ENCODE measurements around the gene KLRF2. TPM values are rescaled to one million over a fixed set of nuclear protein-coding genes. Genes with fewer than 3 reads are reported as not detected.

The KLRF2 gene
- polyA plus RNA-seq, 1 donor from 2014 or later = not detected

DNA sequence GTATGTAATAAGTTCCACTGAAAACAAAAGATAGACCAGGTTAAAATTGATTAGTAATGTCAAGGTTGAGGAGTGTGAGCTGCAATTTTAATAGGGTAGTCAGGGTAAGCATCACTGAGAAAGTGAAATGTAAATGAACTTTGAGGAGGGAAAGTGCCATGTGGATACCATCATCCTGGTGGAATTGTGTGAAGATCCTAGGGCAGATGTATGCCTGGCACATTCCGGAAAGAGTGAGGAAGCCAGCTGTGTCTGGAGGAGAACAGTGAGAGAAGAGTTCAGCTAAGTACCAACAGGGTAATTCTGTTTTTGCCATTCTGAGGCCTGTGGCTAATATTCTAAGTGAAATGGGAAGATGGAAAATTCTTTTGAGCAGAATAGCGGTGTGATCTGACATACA, 53.7 kb downstream of the KLRF2 start:
- peaks cover 0 to 8% (median 4%) of the 10 kb centered on the region in 3 donors for H3K4me1 Mint-ChIP-seq
- H3K27me3 Mint-ChIP-seq = peaks cover 14% of the 10 kb centered on the region
- no peak overlapping the region for H3K27ac Mint-ChIP-seq
- no peak overlapping the region for H3K4me3 Mint-ChIP-seq
- no peaks in the 10 kb centered on the region for H3K9me3 Mint-ChIP-seq
- H3K36me3 Mint-ChIP-seq = no peaks in the 10 kb centered on the region

DNA sequence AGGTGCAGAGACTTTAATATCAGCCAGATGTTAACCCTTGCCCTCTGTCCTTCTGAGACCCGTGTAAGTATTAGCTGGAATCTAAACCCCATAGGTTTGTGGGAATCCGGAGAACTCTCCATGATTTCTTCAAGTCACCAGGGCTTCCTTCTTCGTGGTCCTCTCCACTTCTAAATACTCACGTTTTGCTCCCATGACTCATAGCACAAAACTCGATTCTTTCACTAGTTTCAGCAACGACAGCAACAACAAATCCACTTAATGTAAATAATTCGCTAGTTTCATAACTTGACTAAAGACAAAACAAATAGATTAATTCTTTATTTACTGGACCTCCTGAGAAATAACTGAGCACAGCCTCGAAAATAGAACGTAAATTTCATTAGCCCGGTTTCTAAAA, 55.3 kb downstream of the KLRF2 start:
- Mint-ChIP-seq H3K36me3 (no peaks in the 10 kb centered on the region), H3K9me3 (no peaks in the 10 kb centered on the region), H3K27me3 (peaks cover 17% of the 10 kb centered on the region), H3K4me1 (peaks cover 0 to 8% (median 4%) of the 10 kb centered on the region in 3 donors), H3K27ac (no peak overlapping the region), H3K4me3 (no peak overlapping the region)

DNA sequence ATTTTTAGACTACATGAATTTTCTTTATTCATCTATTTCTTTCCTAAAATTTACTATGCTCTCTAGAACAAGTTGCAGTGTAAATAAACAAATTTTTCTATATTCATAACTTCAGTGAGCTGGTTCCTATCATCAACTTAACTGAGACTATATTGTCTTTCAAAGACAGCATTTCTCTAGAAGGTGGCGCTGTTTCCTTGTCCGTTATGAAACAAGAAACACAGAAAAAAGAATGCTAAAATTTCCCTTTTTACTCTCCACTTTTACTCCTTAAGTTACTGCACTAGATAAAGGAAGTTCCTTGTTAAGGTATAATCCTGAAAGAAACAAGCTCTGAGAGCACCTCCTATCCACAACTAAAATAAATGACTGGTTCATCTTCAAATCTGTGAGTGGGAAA, 59.1 kb downstream of the KLRF2 start:
- Mint-ChIP-seq H3K9me3 (no peaks in the 10 kb centered on the region), H3K36me3 (no peaks in the 10 kb centered on the region), H3K4me3 (no peak overlapping the region), H3K27ac (no peak overlapping the region), H3K4me1 (peaks cover 9 to 15% (median 12%) of the 10 kb centered on the region in 3 donors), H3K27me3 (peaks cover 10% of the 10 kb centered on the region)

DNA sequence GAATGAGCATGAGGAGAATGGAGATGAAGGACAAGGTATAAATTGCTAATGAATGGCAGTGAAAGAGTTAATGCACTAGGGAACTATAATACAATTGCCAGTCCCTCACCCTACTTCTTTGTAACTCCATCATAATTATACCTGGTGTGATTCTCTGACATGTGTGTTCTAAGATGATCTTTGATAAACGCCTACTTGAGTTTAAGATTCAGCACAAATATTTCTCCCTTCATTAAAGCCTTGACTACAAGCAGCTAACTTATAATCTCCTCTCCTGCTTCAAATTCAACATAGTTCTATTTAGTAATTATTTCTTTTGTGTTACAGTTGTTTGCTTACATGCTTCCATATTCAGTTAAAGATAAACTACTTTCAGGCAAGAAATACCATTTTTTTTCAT, 60.5 kb downstream of the KLRF2 start:
- no peak overlapping the region for H3K4me3 Mint-ChIP-seq
- peaks cover 10% of the 10 kb centered on the region for H3K27me3 Mint-ChIP-seq
- H3K9me3 Mint-ChIP-seq = no peaks in the 10 kb centered on the region
- peaks cover 6 to 12% (median 8%) of the 10 kb centered on the region in 3 donors for H3K4me1 Mint-ChIP-seq
- H3K27ac Mint-ChIP-seq = peak overlapping the region in 1 of 3 donors; percentile 8
- H3K36me3 Mint-ChIP-seq = no peaks in the 10 kb centered on the region

DNA sequence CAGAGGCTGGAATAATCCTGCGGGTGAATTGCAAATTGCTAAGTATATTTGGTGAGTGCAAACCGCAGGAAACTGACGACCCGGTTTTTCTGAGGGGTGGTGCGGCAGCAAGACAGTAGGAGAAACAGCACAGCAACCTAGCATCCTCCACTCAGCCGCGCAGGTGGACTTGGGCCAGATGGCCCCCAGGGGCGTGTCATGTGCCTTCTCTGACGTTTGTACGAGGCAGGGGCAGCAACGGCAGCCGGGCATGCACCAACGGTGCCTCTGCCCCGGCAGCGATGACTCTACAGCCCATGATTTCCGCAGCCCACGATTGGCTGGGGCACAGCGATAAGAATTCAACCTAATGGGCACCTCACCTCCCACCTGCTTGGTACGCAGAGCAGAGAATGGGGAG, 62.0 kb downstream of the KLRF2 start:
- Mint-ChIP-seq H3K4me3 (peak overlapping the region in 2 of 4 donors; percentile 53 to 70), H3K36me3 (no peaks in the 10 kb centered on the region), H3K27ac (no peak overlapping the region), H3K27me3 (peaks cover 10% of the 10 kb centered on the region), H3K4me1 (peaks cover 11 to 20% (median 11%) of the 10 kb centered on the region in 3 donors), H3K9me3 (no peaks in the 10 kb centered on the region)

GRCh38 chr12:9944391-9944790, 63.1 kb downstream of the KLRF2 start:
- Mint-ChIP-seq H3K27ac (no peak overlapping the region), H3K27me3 (peaks cover 9% of the 10 kb centered on the region), H3K9me3 (no peaks in the 10 kb centered on the region), H3K4me1 (peaks cover 19 to 27% (median 22%) of the 10 kb centered on the region in 3 donors), H3K4me3 (no peak overlapping the region), H3K36me3 (no peaks in the 10 kb centered on the region)

Other genes starting within 250 kb of the KLRF2 start
- gene CLEC2D, start 211.8 kb upstream of the KLRF2 start, polyA plus RNA-seq = 102 TPM
- 168 TPM for gene CLECL1, start 148.4 kb upstream of the KLRF2 start, polyA plus RNA-seq
- gene CD69, start 120.6 kb upstream of the KLRF2 start, polyA plus RNA-seq = 177 TPM
- gene KLRF1, start 54.0 kb upstream of the KLRF2 start, polyA plus RNA-seq = 3.0 TPM
- gene CLEC2B, start 12.1 kb upstream of the KLRF2 start, polyA plus RNA-seq = 11.4 TPM
- not detected for gene CLEC2A, start 50.9 kb downstream of the KLRF2 start, polyA plus RNA-seq
- 0.55 TPM for gene CLEC12A, start 89.9 kb downstream of the KLRF2 start, polyA plus RNA-seq
- gene CLEC1B, start 117.6 kb downstream of the KLRF2 start, polyA plus RNA-seq = not detected
- not detected for gene CLEC12B, start 129.1 kb downstream of the KLRF2 start, polyA plus RNA-seq
- gene CLEC9A, start 149.2 kb downstream of the KLRF2 start, polyA plus RNA-seq = not detected
- not detected for gene CLEC1A, start 217.5 kb downstream of the KLRF2 start, polyA plus RNA-seq
- gene CLEC7A, start 248.7 kb downstream of the KLRF2 start, polyA plus RNA-seq = 1.9 TPM

All from IgD-negative memory B cell (primary cell).